H9 (cell line): Measurements from ENCODE around the gene CBX8. TPM values are rescaled to one million over a fixed set of nuclear protein-coding genes. Genes with fewer than 3 reads are reported as not detected.

Experiments
- DNase-seq: peaks from one replicate; pipeline ENCODE4 v3.0.0-alpha.2; 2017
- H2AFZ ChIP-seq: one replicate; pipeline ENCODE4 v1.6.1; 2013; ENCODE audit warnings: mild to moderate bottlenecking, low read length, control low read depth, moderate library complexity
- H2AK5ac ChIP-seq: 2 replicates; pipeline ENCODE4 v1.6.1; 2013; ENCODE audit warnings: low read length, control low read depth, mixed read lengths; ENCODE audit not compliant: insufficient read length
- H2BK120ac ChIP-seq: one replicate; pipeline ENCODE4 v1.6.1; 2013; ENCODE audit warnings: low read depth, mild to moderate bottlenecking, low read length, control low read depth, inconsistent platforms; ENCODE audit not compliant: poor library complexity, severe bottlenecking
- H2BK12ac ChIP-seq: 2 replicates; pipeline ENCODE4 v1.6.1; 2013; ENCODE audit warnings: low read length, control low read depth, mixed read lengths, low read depth; ENCODE audit not compliant: insufficient read length
- H2BK15ac ChIP-seq: 2 replicates; pipeline ENCODE4 v1.6.1; 2013; ENCODE audit warnings: low read depth, low read length, control low read depth
- H2BK20ac ChIP-seq: one replicate; pipeline ENCODE4 v1.6.1; 2013; ENCODE audit warnings: low read depth, mild to moderate bottlenecking, low read length, control low read depth, inconsistent platforms; ENCODE audit not compliant: poor library complexity, severe bottlenecking
- H2BK5ac ChIP-seq: 2 replicates; pipeline ENCODE4 v1.6.1; 2013; ENCODE audit warnings: low read length, control low read depth, mixed read lengths; ENCODE audit not compliant: insufficient read length
- H3K14ac ChIP-seq: 2 replicates; pipeline ENCODE4 v1.6.1; 2013; ENCODE audit warnings: low read length, control low read depth; ENCODE audit not compliant: insufficient read depth
- H3K18ac ChIP-seq: 2 replicates; pipeline ENCODE4 v1.6.1; 2013; ENCODE audit warnings: low read depth, mild to moderate bottlenecking, mixed read lengths, low read length, control low read depth; ENCODE audit not compliant: insufficient read length
- H3K23ac ChIP-seq: 2 replicates; pipeline ENCODE4 v1.6.1; 2013; ENCODE audit warnings: low read length, control low read depth, mixed read lengths, low read depth; ENCODE audit not compliant: insufficient read length
- H3K23me2 ChIP-seq: 2 replicates; pipeline ENCODE4 v1.6.1; 2013; ENCODE audit warnings: low read depth, mild to moderate bottlenecking, mixed read lengths, low read length, control low read depth; ENCODE audit not compliant: insufficient read length, poor library complexity, severe bottlenecking
- H3K27ac ChIP-seq: 2 replicates; pipeline ENCODE4 v1.5.1; 2013; ENCODE audit warnings: low read length, control low read depth, mixed read lengths, low read depth; ENCODE audit not compliant: insufficient read length
- H3K27me3 ChIP-seq: 2 replicates; pipeline ENCODE4 v1.6.1; 2013; ENCODE audit warnings: low read length, control low read depth, inconsistent platforms; ENCODE audit not compliant: insufficient read depth
- H3K4ac ChIP-seq: 2 replicates; pipeline ENCODE4 v1.6.1; 2013; ENCODE audit warnings: low read depth, mild to moderate bottlenecking, control low read depth, inconsistent platforms, low read length, moderate library complexity
- H3K4me1 ChIP-seq: 2 replicates; pipeline ENCODE4 v1.6.1; 2013; ENCODE audit warnings: low read length, control low read depth, inconsistent platforms; ENCODE audit not compliant: insufficient read depth
- H3K4me2 ChIP-seq: 2 replicates; pipeline ENCODE4 v1.6.1; 2013; ENCODE audit warnings: low read length, control low read depth, mixed read lengths; ENCODE audit not compliant: insufficient read length, insufficient read depth
- H3K56ac ChIP-seq: 2 replicates; pipeline ENCODE4 v1.6.1; 2013; ENCODE audit warnings: low read depth, mild to moderate bottlenecking, mixed read lengths, low read length, control low read depth; ENCODE audit not compliant: insufficient read length
- H3K79me1 ChIP-seq: 2 replicates; pipeline ENCODE4 v1.6.1; 2013; ENCODE audit warnings: low read depth, mild to moderate bottlenecking, moderate library complexity, low read length, control low read depth, inconsistent platforms; ENCODE audit not compliant: insufficient read depth, poor library complexity, severe bottlenecking
- H3K79me2 ChIP-seq: 2 replicates; pipeline ENCODE4 v1.6.1; 2013; ENCODE audit warnings: low read length, control low read depth, inconsistent platforms; ENCODE audit not compliant: insufficient read depth
- H3K9ac ChIP-seq: 2 replicates; pipeline ENCODE4 v1.6.1; 2013; ENCODE audit warnings: low read length, control low read depth, mixed read lengths; ENCODE audit not compliant: insufficient read length; ENCODE audit errors: extremely low read depth
- H3K9me3 ChIP-seq: one replicate; pipeline ENCODE4 v1.6.1; 2013; ENCODE audit warnings: low read depth, low read length, inconsistent platforms; ENCODE audit not compliant: control insufficient read depth
- H3T11ph ChIP-seq: one replicate; pipeline ENCODE4 v1.6.1; 2013; ENCODE audit warnings: mild to moderate bottlenecking, low read length, control low read depth, inconsistent platforms
- H4K20me1 ChIP-seq: one replicate; pipeline ENCODE4 v1.6.1; 2013; ENCODE audit not compliant: control insufficient read depth, insufficient read length, insufficient read depth
- H4K5ac ChIP-seq: 2 replicates; pipeline ENCODE4 v1.6.1; 2013; ENCODE audit warnings: low read depth, mild to moderate bottlenecking, mixed read lengths, low read length, control low read depth; ENCODE audit not compliant: insufficient read length
- H4K8ac ChIP-seq: replicated peaks from 2 replicates; pipeline ENCODE4 v1.6.1; 2013; ENCODE audit warnings: low read length, control low read depth, mixed read lengths, low read depth; ENCODE audit not compliant: insufficient read length
- H4K91ac ChIP-seq: 2 replicates; pipeline ENCODE4 v1.6.1; 2013; ENCODE audit warnings: low read depth, mild to moderate bottlenecking, moderate library complexity, mixed read lengths, low read length, control low read depth; ENCODE audit not compliant: insufficient read length
- H3K27ac Mint-ChIP-seq, 3 experiments: 2 replicates in 2 of 3; 3 replicates in 1 of 3; pipeline ENCODE4 v1.8.0; 2020 to 2021; ENCODE audit warnings: mixed read lengths in 3 of 3, mild to moderate bottlenecking in 1 of 3, moderate library complexity in 1 of 3
- H3K27me3 Mint-ChIP-seq: 2 replicates; pipeline ENCODE4 v1.8.0; 2021; ENCODE audit warnings: low read depth, mild to moderate bottlenecking, moderate library complexity, mixed read lengths
- H3K36me3 Mint-ChIP-seq, 3 experiments: 2 replicates in 2 of 3; 3 replicates in 1 of 3; pipeline ENCODE4 v1.8.0; 2020 to 2021; ENCODE audit warnings: low read depth in 3 of 3, mixed read lengths in 3 of 3; ENCODE audit not compliant: insufficient read depth in 1 of 3
- H3K4me1 Mint-ChIP-seq, 2 experiments: 2 replicates each; pipeline ENCODE4 v1.8.0; 2020; ENCODE audit warnings: mixed read lengths in 2 of 2
- H3K4me3 Mint-ChIP-seq, 2 experiments: 2 replicates in 1 of 2; 3 replicates in 1 of 2; pipeline ENCODE4 v1.8.0; 2020 to 2021; ENCODE audit warnings: mild to moderate bottlenecking in 2 of 2, mixed read lengths in 2 of 2, moderate library complexity in 1 of 2
- H3K9me3 Mint-ChIP-seq, 2 experiments: 2 replicates in 1 of 2; 3 replicates in 1 of 2; pipeline ENCODE4 v1.8.0; 2020; ENCODE audit warnings: mild to moderate bottlenecking in 2 of 2, mixed read lengths in 2 of 2, moderate library complexity in 1 of 2
- CTCF ChIP-seq: fragments of 200-600 bp; sonication (generic); conservative IDR thresholded peaks from 3 replicates; pipeline ENCODE4 v1.8.0; 2021; ENCODE audit warnings: antibody characterized with exemption, mild to moderate bottlenecking
- WGBS: extraction: QIAGEN DNeasy Blood & Tissue Kit; methylation state at CpG from one replicate; pipeline ENCODE4 v1.1.7; 2013; ENCODE audit warnings: missing lambda C conversion rate, low lambda C conversion rate, mixed read lengths; ENCODE audit not compliant: insufficient read length; ENCODE audit errors: extremely low coverage; 5-methylcytosine and 5-hydroxymethylcytosine counted together
- total RNA-seq: library from RNA; stranded (reverse); gene quantifications from 2 replicates; pipeline ENCODE4 v1.2.1, GENCODE V29; 2021

The CBX8 gene
- total RNA-seq, 1 experiment from 2014 or later: 1.2 TPM

DNA sequence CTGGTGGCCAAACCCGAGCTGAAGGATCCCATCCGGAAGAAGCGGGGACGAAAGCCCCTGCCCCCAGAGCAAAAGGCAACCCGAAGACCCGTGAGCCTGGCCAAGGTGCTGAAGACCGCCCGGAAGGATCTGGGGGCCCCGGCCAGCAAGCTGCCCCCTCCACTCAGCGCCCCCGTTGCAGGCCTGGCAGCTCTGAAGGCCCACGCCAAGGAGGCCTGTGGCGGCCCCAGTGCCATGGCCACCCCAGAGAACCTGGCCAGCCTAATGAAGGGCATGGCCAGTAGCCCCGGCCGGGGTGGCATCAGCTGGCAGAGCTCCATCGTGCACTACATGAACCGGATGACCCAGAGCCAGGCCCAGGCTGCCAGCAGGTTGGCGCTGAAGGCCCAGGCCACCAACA lies 13.0 kb downstream of the CBX8 start:
- WGBS: no CpG with 5 or more reads among the region's 18 CpGs
- Histone ChIP-seq H3K56ac (no peak overlapping the region), H3K4me2 (no peak overlapping the region), H2BK12ac (no peak overlapping the region), H3K79me1 (peaks cover 3% of the 10 kb centered on the region), H4K20me1 (peaks cover 9% of the 10 kb centered on the region), H3K9ac (no peak overlapping the region), H3K79me2 (0 out of 2 replicates have a peak, but pooled peaks cover 2% of the 10 kb centered on the region), H3K23me2 (peaks cover 6% of the 10 kb centered on the region), H3T11ph (no peak overlapping the region), H2AFZ (no peak overlapping the region), H3K27me3 (peaks cover 9% of the 10 kb centered on the region; the same call in 1 of the 2 replicates), H2BK120ac (no peak overlapping the region), H2BK15ac (no peak overlapping the region), H2AK5ac (no peak overlapping the region), H4K91ac (no peak overlapping the region), H4K5ac (no peak overlapping the region), H2BK20ac (no peak overlapping the region), H3K14ac (no peak overlapping the region), H3K9me3 (no peaks in the 10 kb centered on the region), H3K23ac (no peak overlapping the region), H2BK5ac (no peak overlapping the region), H3K27ac (no peak overlapping the region), H3K4ac (no peak overlapping the region), H3K4me1 (peaks cover 11% of the 10 kb centered on the region), H4K8ac (no peak overlapping the region), H3K18ac (no peak overlapping the region)
- Mint-ChIP-seq H3K36me3 (peaks cover 44 to 64% (median 62%) of the 10 kb centered on the region in 3 experiments), H3K27me3 (peaks cover 34% of the 10 kb centered on the region), H3K9me3 (no peaks in the 10 kb centered on the region), H3K27ac (no peak overlapping the region), H3K4me3 (no peak overlapping the region), H3K4me1 (peaks cover 43 to 54% of the 10 kb centered on the region in 2 experiments)
- no peak for TF ChIP-seq CTCF
- DNase-seq: no peak
